ENCODE results near the gene NT5E.

Gene NT5E

GRCh38 chr6:85460921-85461797 lies 11.3 kb downstream of the NT5E start:
- H3K27ac ChIP-seq: no peak overlapping the region
- no peak for TF ChIP-seq CTCF (conservative IDR thresholded peaks at IDR 0.05)
- no peak for TF ChIP-seq ZFX (IDR thresholded peaks at IDR 0.05)

DNA sequence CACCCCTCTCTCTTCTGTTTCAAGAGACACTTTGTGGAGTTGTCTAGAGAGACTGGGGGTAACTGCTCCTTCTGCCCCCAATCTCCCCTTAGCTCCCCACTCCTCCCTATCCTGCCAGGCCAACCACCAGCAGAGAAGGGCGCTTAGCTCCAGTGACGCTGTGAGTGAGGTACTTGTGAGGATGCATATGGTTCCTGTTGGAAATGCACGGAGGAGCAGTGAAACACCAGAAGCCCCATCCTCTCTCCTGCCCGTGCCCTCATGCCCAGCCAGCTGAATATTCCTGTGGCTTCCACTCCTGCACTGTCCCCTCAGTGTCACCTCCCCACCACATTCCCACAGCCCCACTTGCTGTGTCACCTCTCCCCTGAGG lies 11.9 kb downstream of the NT5E start:
- no peak overlapping the region for H3K27ac ChIP-seq
- no peak for TF ChIP-seq CTCF (conservative IDR thresholded peaks at IDR 0.05)
- TF ChIP-seq ZFX (IDR thresholded peaks at IDR 0.05): no peak

GRCh38 chr6:85462673-85463072 lies 12.8 kb downstream of the NT5E start:
- TF ChIP-seq ZFX (IDR thresholded peaks at IDR 0.05) (no peak), CTCF (conservative IDR thresholded peaks at IDR 0.05) (no peak)
- no peak overlapping the region for H3K27ac ChIP-seq

DNA sequence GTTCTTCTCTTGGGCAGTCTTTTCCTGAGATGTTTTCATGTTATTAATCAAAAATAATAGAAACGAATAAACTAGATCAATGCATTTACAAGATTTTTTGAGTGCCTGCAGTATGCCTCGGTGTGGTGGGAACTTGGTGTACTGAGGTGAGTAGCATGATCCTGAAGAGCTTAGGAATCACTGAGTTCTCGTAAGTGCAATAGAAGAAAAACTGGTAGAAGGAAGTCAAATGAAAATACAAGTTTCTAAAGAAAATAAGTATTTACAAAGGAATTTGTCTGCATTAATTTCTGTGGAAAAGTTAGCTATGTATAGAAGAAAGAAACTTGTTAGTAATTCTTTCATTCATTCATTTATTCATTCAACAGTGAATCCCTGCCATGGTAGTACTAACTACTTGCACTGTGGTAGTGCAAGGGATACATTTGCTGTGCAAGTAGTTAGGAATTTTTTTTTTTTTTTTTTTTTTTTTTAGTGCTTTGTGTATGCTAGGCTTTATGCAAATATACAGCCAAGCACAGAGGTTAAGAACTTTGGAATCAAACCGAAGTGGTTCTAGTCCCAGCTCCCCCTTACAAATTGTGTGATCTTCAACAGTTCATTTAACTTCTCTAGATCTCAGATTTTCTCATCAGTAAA lies 13.9 kb downstream of the NT5E start:
- no peak for TF ChIP-seq ZFX (IDR thresholded peaks at IDR 0.05)
- TF ChIP-seq CTCF (conservative IDR thresholded peaks at IDR 0.05): no peak
- H3K27ac ChIP-seq: no peak overlapping the region

DNA sequence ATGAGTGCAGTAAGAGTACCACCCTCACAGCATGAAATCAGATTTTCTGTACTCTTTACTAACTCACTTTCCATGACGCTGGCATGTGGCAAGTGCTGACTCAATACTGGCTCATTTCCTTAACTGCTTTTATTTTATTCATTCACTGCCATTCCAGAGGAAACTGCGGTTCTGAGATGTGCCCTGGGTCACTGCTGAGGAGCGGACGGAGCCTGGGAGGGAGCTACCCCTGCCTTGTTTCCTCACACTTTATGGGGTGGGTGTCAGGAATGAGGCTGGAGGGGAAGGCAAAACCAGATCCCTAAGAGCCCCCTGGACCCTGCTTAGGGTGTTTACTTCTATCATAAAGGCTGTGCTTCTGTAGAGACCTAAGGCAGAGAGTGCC lies 14.4 kb downstream of the NT5E start:
- H3K27ac ChIP-seq: no peak overlapping the region
- TF ChIP-seq CTCF (conservative IDR thresholded peaks at IDR 0.05) (no peak), ZFX (IDR thresholded peaks at IDR 0.05) (no peak)

GRCh38 chr6:85464722-85465150 lies 14.9 kb downstream of the NT5E start:
- no peak overlapping the region for H3K27ac ChIP-seq
- TF ChIP-seq CTCF (conservative IDR thresholded peaks at IDR 0.05) (no peak), ZFX (IDR thresholded peaks at IDR 0.05) (no peak)

DNA sequence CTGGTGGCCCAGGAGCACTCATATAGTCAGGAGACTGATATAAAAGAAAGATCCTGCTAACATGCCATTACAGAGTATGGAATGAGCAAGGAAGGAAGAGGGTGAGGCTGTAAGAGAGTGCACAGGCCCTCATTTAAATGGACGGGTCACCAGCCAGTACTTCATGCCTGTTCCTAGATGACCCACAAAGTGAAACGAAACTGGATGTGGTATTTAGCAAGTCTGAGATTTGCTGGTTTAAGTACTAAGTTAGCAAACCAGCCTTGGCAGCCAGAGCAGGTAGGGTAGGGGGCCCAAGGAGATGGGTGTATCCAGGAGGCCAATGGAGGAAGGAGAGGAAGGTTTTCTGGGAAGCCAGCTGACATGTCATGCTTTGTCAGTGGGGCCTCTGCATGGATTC lies 15.9 kb downstream of the NT5E start:
- H3K27ac ChIP-seq: no peak overlapping the region
- TF ChIP-seq CTCF (conservative IDR thresholded peaks at IDR 0.05) (no peak), ZFX (IDR thresholded peaks at IDR 0.05) (no peak)

Measured in C4-2B (cell line).